PC-9 (cell line): ENCODE measurements around the gene AGRN.

Source experiments
- EZH2 ChIP-seq: fragments of 200-600 bp; sonication (generic); IDR thresholded peaks from 2 replicates; pipeline ENCODE4 v1.8.0; 2017; ENCODE audit warnings: antibody characterized with exemption, low read depth
- TF ChIP-seq, protein P1 (sequence below): fragments of 200-600 bp; sonication (generic); conservative IDR thresholded peaks from 2 replicates; pipeline ENCODE4 v1.6.1; 2017; ENCODE audit warnings: mixed run types, antibody characterized with exemption, mild to moderate bottlenecking, moderate library complexity

- TF ChIP-seq, protein P1, sequence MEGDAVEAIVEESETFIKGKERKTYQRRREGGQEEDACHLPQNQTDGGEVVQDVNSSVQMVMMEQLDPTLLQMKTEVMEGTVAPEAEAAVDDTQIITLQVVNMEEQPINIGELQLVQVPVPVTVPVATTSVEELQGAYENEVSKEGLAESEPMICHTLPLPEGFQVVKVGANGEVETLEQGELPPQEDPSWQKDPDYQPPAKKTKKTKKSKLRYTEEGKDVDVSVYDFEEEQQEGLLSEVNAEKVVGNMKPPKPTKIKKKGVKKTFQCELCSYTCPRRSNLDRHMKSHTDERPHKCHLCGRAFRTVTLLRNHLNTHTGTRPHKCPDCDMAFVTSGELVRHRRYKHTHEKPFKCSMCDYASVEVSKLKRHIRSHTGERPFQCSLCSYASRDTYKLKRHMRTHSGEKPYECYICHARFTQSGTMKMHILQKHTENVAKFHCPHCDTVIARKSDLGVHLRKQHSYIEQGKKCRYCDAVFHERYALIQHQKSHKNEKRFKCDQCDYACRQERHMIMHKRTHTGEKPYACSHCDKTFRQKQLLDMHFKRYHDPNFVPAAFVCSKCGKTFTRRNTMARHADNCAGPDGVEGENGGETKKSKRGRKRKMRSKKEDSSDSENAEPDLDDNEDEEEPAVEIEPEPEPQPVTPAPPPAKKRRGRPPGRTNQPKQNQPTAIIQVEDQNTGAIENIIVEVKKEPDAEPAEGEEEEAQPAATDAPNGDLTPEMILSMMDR, result no peak
- no peak for TF ChIP-seq EZH2
Observed at GRCh38 chr1:980602-981395, 39.1 kb upstream of the AGRN start.
